ENCODE data around the gene NTF4. TPM values are rescaled to one million over a fixed set of nuclear protein-coding genes. Genes with fewer than 3 reads are reported as not detected.

The NTF4 gene
- total and polyA plus RNA-seq, 11 donors, result 0.76 TPM; not detected in 10

- no peaks in the 10 kb centered on the region for H3K36me3 ChIP-seq
- ATAC-seq (no peak), DNase-seq (no peak)
- no peak overlapping the region for H3K27ac ChIP-seq
- no peaks in the 10 kb centered on the region for H3K9me3 ChIP-seq
- intact Hi-C loops (cut with DNase I), result no loop called here
- peaks cover 0 to 27% (median 16%) of the 10 kb centered on the region in 12 donors for H3K4me1 ChIP-seq
- H3K4me3 ChIP-seq, result no peak overlapping the region
- 87 to 94% (median 90%) methylated on average over 9 of the region's 9 CpGs for WGBS, 4 donors
- H3K27me3 ChIP-seq, result peaks cover 0 to 25% (median 0%) of the 10 kb centered on the region in 9 donors
- TF ChIP-seq POLR2A (IDR thresholded peaks at IDR 0.05), result no peak
- no peak for TF ChIP-seq CTCF (IDR thresholded peaks at IDR 0.05)
These were observed 42.5 kb downstream of the NTF4 start for GRCh38 chr19:49022116-49022515.

- intact Hi-C loops (cut with DNase I), result no loop called here
- Histone ChIP-seq H3K36me3 (peaks cover 0 to 3% (median 0%) of the 10 kb centered on the region in 9 donors), H3K27ac (no peak overlapping the region), H3K4me1 (peaks cover 0 to 29% (median 16%) of the 10 kb centered on the region in 12 donors), H3K9me3 (no peaks in the 10 kb centered on the region), H3K4me3 (no peak overlapping the region), H3K27me3 (peaks cover 0 to 25% (median 0%) of the 10 kb centered on the region in 9 donors)
- no peak for TF ChIP-seq CTCF (IDR thresholded peaks at IDR 0.05)
- no peak for TF ChIP-seq POLR2A (IDR thresholded peaks at IDR 0.05)
- DNase-seq (no peak), ATAC-seq (no peak)
- 47 to 51% (median 49%) methylated on average over 16 of the region's 16 CpGs for WGBS, 4 donors
These were observed 43.4 kb downstream of the NTF4 start for GRCh38 chr19:49020931-49021895.

DNA sequence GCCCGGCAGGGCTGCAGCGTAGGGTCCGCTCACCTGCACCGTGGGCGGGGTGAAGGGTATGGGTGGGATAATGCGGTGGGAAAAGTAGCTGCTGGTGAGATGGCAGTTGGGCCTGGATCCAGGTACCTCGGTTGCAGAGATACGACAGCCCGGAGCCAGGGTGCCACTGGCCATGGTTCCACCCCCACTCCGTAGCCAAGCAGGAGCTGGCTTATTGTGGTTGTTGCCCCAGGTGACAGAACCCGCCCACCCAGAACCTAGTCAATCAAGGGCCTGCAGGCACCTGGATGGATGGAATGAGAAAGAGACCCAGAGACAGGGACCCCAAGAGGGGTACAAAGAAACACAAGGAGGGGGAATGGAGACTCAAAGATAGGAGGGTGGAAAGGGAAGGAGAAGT is 44.3 kb downstream of the NTF4 start:
- 74 to 83% (median 79%) methylated on average over 11 of the region's 11 CpGs for WGBS, 4 donors
- no peak for ATAC-seq
- H3K4me3 ChIP-seq, result no peak overlapping the region

More for the DNA sequence above, 44.3 kb downstream of the NTF4 start:
- Histone ChIP-seq H3K27ac (no peak overlapping the region), H3K36me3 (peaks cover 0 to 11% (median 3%) of the 10 kb centered on the region in 9 donors), H3K9me3 (no peaks in the 10 kb centered on the region), H3K27me3 (peaks cover 0 to 25% (median 0%) of the 10 kb centered on the region in 9 donors), H3K4me1 (peaks cover 0 to 29% (median 16%) of the 10 kb centered on the region in 12 donors)
- no peak for DNase-seq
- intact Hi-C loops (cut with DNase I), result no loop called here
- no peak for TF ChIP-seq CTCF (IDR thresholded peaks at IDR 0.05)
- TF ChIP-seq POLR2A (IDR thresholded peaks at IDR 0.05), result no peak
